A549 (cell line): ENCODE results near the gene TEX35. TPM values are rescaled to one million over a fixed set of nuclear protein-coding genes. Genes with fewer than 3 reads are reported as not detected.

Experiments used
- ATAC-seq, 2 experiments: fragments of 200-7000 bp in 1 of 2; fragments of >200 bp in 1 of 2; cut with Nextera tagmentation in 1 of 2; cut with Tn5 transposase in 1 of 2; 3 replicates each; pipeline versions ENCODE4 v1.8.0 to v1.9.1; 2018 to 2020; ENCODE audit warnings: mild to moderate bottlenecking in 1 of 2, moderate library complexity in 1 of 2
- CTCF ChIA-PET: fragments of 300-600 bp; sonication (Branson Sonifier 250); formaldehyde crosslinking; extraction: SDS; loops from one replicate; lab custom pipeline; 2021; ENCODE audit warnings: antibody characterized with exemption, inconsistent platforms; lab: Yijun Ruan, JAX
- POLR2A ChIA-PET: fragments of 350-600 bp; formaldehyde crosslinking; extraction: SDS; loops from one replicate; lab custom pipeline; 2021; ENCODE audit warnings: antibody characterized with exemption, inconsistent platforms; lab: Yijun Ruan, JAX
- DNase-seq, 2 experiments: peaks; one replicate each; pipeline versions ENCODE4 v3.0.0 to v3.0.0-alpha.2; 2011 to 2016; ENCODE audit warnings: low read depth in 1 of 2, low spot score in 1 of 2
- FAIRE-seq: peaks from 2 replicates; lab custom pipeline; 2011; peaks lifted over from hg19 to GRCh38; lab: Jason Lieb, UNC
- H3K27ac ChIP-seq, 2 experiments: fragments of >200 bp; sonication (Bioruptor Twin); formaldehyde crosslinking; 3 replicates each; pipeline ENCODE4 v1.5.1; 2016 to 2017
- H3K4me1 ChIP-seq: fragments of >200 bp; sonication (Bioruptor Twin); formaldehyde crosslinking; 3 replicates; pipeline ENCODE4 v1.6.1; 2016
- H3K4me2 ChIP-seq: fragments of >200 bp; sonication (Bioruptor Twin); formaldehyde crosslinking; 3 replicates; pipeline ENCODE4 v1.6.1; 2016
- H3K4me3 ChIP-seq: fragments of >200 bp; sonication (Bioruptor Twin); formaldehyde crosslinking; 3 replicates; pipeline ENCODE4 v1.5.1; 2016
- H3K9me3 ChIP-seq: fragments of >200 bp; sonication (Bioruptor Twin); formaldehyde crosslinking; 3 replicates; pipeline ENCODE4 v1.6.1; 2016
- ATOH8 ChIP-seq: fragments of 250-450 bp; sonication (Bioruptor Pico); IDR thresholded peaks from 2 replicates; pipeline ENCODE4 v1.5.0; 2020; ENCODE audit warnings: low read depth, mild to moderate bottlenecking, moderate library complexity
- CBX8 ChIP-seq: fragments of 200-600 bp; sonication (generic); IDR thresholded peaks from 2 replicates; pipeline ENCODE4 v1.6.1; 2016
- CHD2 ChIP-seq: fragments of 150-350 bp; IDR thresholded peaks from 2 replicates; pipeline ENCODE4 v1.6.1; 2014; ENCODE audit warnings: low read length; ENCODE audit not compliant: partially characterized antibody
- CHD4 ChIP-seq: fragments of 200-600 bp; sonication (generic); IDR thresholded peaks from 2 replicates; pipeline ENCODE4 v1.6.1; 2016; ENCODE audit warnings: antibody characterized with exemption, mild to moderate bottlenecking, borderline replicate concordance
- CTCF ChIP-seq: fragments of >200 bp; sonication (Bioruptor Twin); formaldehyde crosslinking; IDR thresholded peaks from 3 replicates; pipeline ENCODE4 v1.5.1; 2016
- E2F6 ChIP-seq: IDR thresholded peaks from 2 replicates; pipeline ENCODE4 v1.6.1; 2012; ENCODE audit warnings: low read depth, borderline replicate concordance
- EHMT2 ChIP-seq: fragments of 200-600 bp; sonication (generic); IDR thresholded peaks from 2 replicates; pipeline ENCODE4 v1.6.1; 2016; ENCODE audit warnings: antibody characterized with exemption, low read depth, mild to moderate bottlenecking, moderate library complexity
- FOSB ChIP-seq: fragments of 250-450 bp; sonication (Bioruptor Pico); IDR thresholded peaks from 2 replicates; pipeline ENCODE4 v1.5.0; 2020; ENCODE audit warnings: mild to moderate bottlenecking, moderate library complexity
- GATA3 ChIP-seq: IDR thresholded peaks from 2 replicates; pipeline ENCODE4 v1.6.1; 2012; ENCODE audit warnings: borderline replicate concordance
- HOXA7 ChIP-seq: fragments of 250-450 bp; sonication (Bioruptor Pico); IDR thresholded peaks from 2 replicates; pipeline ENCODE4 v1.5.0; 2020; ENCODE audit warnings: mild to moderate bottlenecking, moderate library complexity
- JUN ChIP-seq, 2 experiments: fragments of >200 bp; sonication (Bioruptor Twin); formaldehyde crosslinking; IDR thresholded peaks; 2 replicates in 1 of 2; 3 replicates in 1 of 2; pipeline ENCODE4 v1.6.1; 2016 to 2017
- KDM5A ChIP-seq: fragments of 200-600 bp; sonication (generic); IDR thresholded peaks from 2 replicates; pipeline ENCODE4 v1.6.1; 2016; ENCODE audit warnings: antibody characterized with exemption, mild to moderate bottlenecking
- MAZ ChIP-seq: fragments of 150-350 bp; IDR thresholded peaks from 2 replicates; pipeline ENCODE4 v1.6.1; 2014; ENCODE audit warnings: antibody characterized with exemption, low read depth, low read length, borderline replicate concordance
- NFE2L2 ChIP-seq: fragments of 150-350 bp; conservative IDR thresholded peaks from 2 replicates; pipeline ENCODE4 v1.6.1; 2014; ENCODE audit warnings: low read length
- NPAS2 ChIP-seq: fragments of 250-450 bp; sonication (Bioruptor Pico); IDR thresholded peaks from 2 replicates; pipeline ENCODE4 v1.8.0; 2022; ENCODE audit warnings: mild to moderate bottlenecking, moderate library complexity, borderline replicate concordance
- PHF8 ChIP-seq: fragments of 200-600 bp; sonication (generic); IDR thresholded peaks from 2 replicates; pipeline ENCODE4 v1.6.1; 2016; ENCODE audit warnings: low read depth, mild to moderate bottlenecking, antibody characterized with exemption, moderate library complexity, borderline replicate concordance
- RAD21 ChIP-seq, 2 experiments: fragments of >200 bp in 1 of 2; sonication (Bioruptor Twin) in 1 of 2; formaldehyde crosslinking in 1 of 2; IDR thresholded peaks in 1 of 2; conservative IDR thresholded peaks in 1 of 2; 2 replicates in 1 of 2; 3 replicates in 1 of 2; pipeline ENCODE4 v1.6.1; 2012 to 2018; ENCODE audit warnings: inconsistent platforms in 1 of 2
- RCOR1 ChIP-seq: fragments of 150-350 bp; IDR thresholded peaks from 2 replicates; pipeline ENCODE4 v1.6.1; 2014; ENCODE audit warnings: antibody characterized with exemption, low read length, low read depth
- RFX5 ChIP-seq: fragments of 450-650 bp; IDR thresholded peaks from 2 replicates; pipeline ENCODE4 v1.7.1; 2014; ENCODE audit warnings: antibody characterized with exemption, mild to moderate bottlenecking, moderate library complexity
- RNF2 ChIP-seq: fragments of 200-600 bp; sonication (generic); IDR thresholded peaks from 2 replicates; pipeline ENCODE4 v1.6.1; 2016; ENCODE audit warnings: low read depth, mild to moderate bottlenecking, antibody characterized with exemption, moderate library complexity, borderline replicate concordance
- SMC3 ChIP-seq: fragments of >200 bp; sonication (Bioruptor Twin); formaldehyde crosslinking; IDR thresholded peaks from 3 replicates; pipeline ENCODE4 v1.6.1; 2018; ENCODE audit warnings: inconsistent platforms
- TFCP2L1 ChIP-seq: fragments of 250-450 bp; sonication (Bioruptor Pico); IDR thresholded peaks from 2 replicates; pipeline ENCODE4 v1.5.0; 2021; ENCODE audit warnings: mild to moderate bottlenecking
- TP53 ChIP-seq: fragments of 250-450 bp; sonication (Bioruptor Pico); IDR thresholded peaks from 2 replicates; pipeline ENCODE4 v1.5.0; 2021; ENCODE audit warnings: mild to moderate bottlenecking, moderate library complexity
- ZC3H11A ChIP-seq: fragments of 450-650 bp; IDR thresholded peaks from 2 replicates; pipeline ENCODE4 v1.6.1; 2014; ENCODE audit warnings: antibody characterized with exemption, mild to moderate bottlenecking
- ZNF302 ChIP-seq: fragments of 250-450 bp; sonication (Bioruptor Pico); IDR thresholded peaks from 2 replicates; pipeline ENCODE4 v1.9.0; 2021; ENCODE audit warnings: inconsistent platforms, mild to moderate bottlenecking, moderate library complexity
- ZSCAN20 ChIP-seq: fragments of 250-450 bp; sonication (Bioruptor Pico); IDR thresholded peaks from 2 replicates; pipeline ENCODE4 v1.8.0; 2022; ENCODE audit warnings: mild to moderate bottlenecking, moderate library complexity
- WGBS: methylation state at CpG from one replicate; pipeline ENCODE4 v1.1.6; 2017; ENCODE audit errors: missing lambda C conversion rate; 5-methylcytosine and 5-hydroxymethylcytosine counted together
- polyA plus RNA-seq, 4 experiments: library from polyadenylated mRNA; depleted of rRNA in 3 of 4; stranded (reverse); fragments of >200 nt; fragmentation: RNase III in 1 of 4; extraction: RNeasy Plus Mini Kit Qiagen cat#74134 plus additional on column Dnase treatment in 1 of 4; gene quantifications; 2 replicates in 3 of 4; 3 replicates in 1 of 4; pipeline ENCODE4 v1.2.3, GENCODE V29; 2011 to 2017
- TF ChIP-seq, protein P1 (sequence below): fragments of >200 bp; sonication (Bioruptor Twin); formaldehyde crosslinking; IDR thresholded peaks from 2 replicates; pipeline ENCODE4 v1.6.1; 2016
- TF ChIP-seq, protein P2 (sequence below): fragments of 150-350 bp; IDR thresholded peaks from 2 replicates; pipeline ENCODE4 v1.6.1; 2014; ENCODE audit warnings: low read depth, mild to moderate bottlenecking, low read length

TEX35 gene
- polyA plus RNA-seq, 2 of the 4 experiments (the other 2 are of a cell fraction), result not detected

- ChIA-PET CTCF (interaction anchor here (0.9 to 6.0 kb wide), 5 partner anchors 10 to 204 kb away, joined by 3 to 54 read pairs (median 8); partner anchors contain the start of gene TEX35), POLR2A (no interaction called here)
- TF ChIP-seq, protein P1, sequence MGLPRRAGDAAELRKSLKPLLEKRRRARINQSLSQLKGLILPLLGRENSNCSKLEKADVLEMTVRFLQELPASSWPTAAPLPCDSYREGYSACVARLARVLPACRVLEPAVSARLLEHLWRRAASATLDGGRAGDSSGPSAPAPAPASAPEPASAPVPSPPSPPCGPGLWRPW, result no peak
- TF ChIP-seq NFE2L2 (no peak), KDM5A (no peak), E2F6 (no peak), RNF2 (no peak), CBX8 (no peak), GATA3 (no peak), SMC3 (no peak), RCOR1 (no peak), NPAS2 (CRISPR knock-in tag) (no peak), CTCF (no peak), FOSB (no peak), TP53 (CRISPR knock-in tag) (no peak), PHF8 (no peak), ATOH8 (CRISPR knock-in tag) (no peak), RFX5 (no peak), MAZ (no peak), ZNF302 (CRISPR knock-in tag) (no peak), TFCP2L1 (CRISPR knock-in tag) (no peak), EHMT2 (no peak)
- Histone ChIP-seq H3K27ac (no peak overlapping the region), H3K9me3 (no peaks in the 10 kb centered on the region), H3K4me1 (no peaks in the 10 kb centered on the region), H3K4me2 (no peak overlapping the region), H3K4me3 (no peak overlapping the region)
- no peak for ATAC-seq
- no peak for DNase-seq
- WGBS, result 32% methylated on average over 5 of the region's 6 CpGs
- no peak for FAIRE-seq
Measured at GRCh38 chr1:178503849-178504248, 9.1 kb upstream of the TEX35 start.

DNA sequence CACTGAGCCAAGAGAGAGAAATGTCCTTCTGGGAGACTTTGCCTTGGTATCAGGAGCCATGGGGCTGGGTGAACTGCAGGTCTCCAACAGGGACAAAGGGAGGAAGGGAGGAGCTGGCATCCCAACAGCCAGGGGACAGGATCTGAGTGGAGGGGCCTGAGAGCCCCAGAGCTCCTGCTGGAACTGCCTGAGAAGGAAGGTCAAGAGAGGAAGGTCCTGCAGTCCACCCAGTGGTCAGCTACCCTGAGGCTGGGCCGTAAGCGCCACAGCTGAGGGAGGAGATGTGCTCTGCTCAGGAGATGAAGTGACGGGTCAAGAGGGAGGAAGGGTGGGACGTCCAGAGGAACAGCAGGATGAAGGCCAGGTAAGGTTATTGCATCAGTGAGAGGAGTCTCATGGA is 8.6 kb upstream of the TEX35 start:
- no peak for DNase-seq
- Histone ChIP-seq H3K9me3 (no peaks in the 10 kb centered on the region), H3K4me3 (no peak overlapping the region), H3K4me1 (no peaks in the 10 kb centered on the region), H3K4me2 (no peak overlapping the region), H3K27ac (no peak overlapping the region)
- ATAC-seq, result no peak
- ChIA-PET POLR2A (no interaction called here), CTCF (interaction anchor here (1.9 to 6.0 kb wide), 3 partner anchors 10 to 205 kb away, joined by 8 to 54 read pairs (median 13); partner anchors contain the start of gene TEX35)
- 70% methylated on average over 4 of the region's 4 CpGs for WGBS
- FAIRE-seq, result no peak
- no peak for TF ChIP-seq ZSCAN20 (CRISPR knock-in tag)
- TF ChIP-seq CHD2, result no peak
- TF ChIP-seq KDM5A, result no peak
- TF ChIP-seq NPAS2 (CRISPR knock-in tag), result no peak
- TF ChIP-seq, protein P1, result no peak
- TF ChIP-seq, protein P2, sequence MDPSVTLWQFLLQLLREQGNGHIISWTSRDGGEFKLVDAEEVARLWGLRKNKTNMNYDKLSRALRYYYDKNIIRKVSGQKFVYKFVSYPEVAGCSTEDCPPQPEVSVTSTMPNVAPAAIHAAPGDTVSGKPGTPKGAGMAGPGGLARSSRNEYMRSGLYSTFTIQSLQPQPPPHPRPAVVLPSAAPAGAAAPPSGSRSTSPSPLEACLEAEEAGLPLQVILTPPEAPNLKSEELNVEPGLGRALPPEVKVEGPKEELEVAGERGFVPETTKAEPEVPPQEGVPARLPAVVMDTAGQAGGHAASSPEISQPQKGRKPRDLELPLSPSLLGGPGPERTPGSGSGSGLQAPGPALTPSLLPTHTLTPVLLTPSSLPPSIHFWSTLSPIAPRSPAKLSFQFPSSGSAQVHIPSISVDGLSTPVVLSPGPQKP, result no peak
- TF ChIP-seq HOXA7 (CRISPR knock-in tag), result no peak
- TF ChIP-seq ZC3H11A, result no peak
- TF ChIP-seq CHD4, result no peak
- TF ChIP-seq JUN (IDR thresholded peaks at IDR 0.05), result no peak
- no peak for TF ChIP-seq RAD21 (conservative IDR thresholded peaks at IDR 0.05 in 1 of 2, IDR thresholded peaks at IDR 0.05 in 1 of 2)
- no peak for TF ChIP-seq CBX8
